Erythroblast (primary cell): Measurements from ENCODE around the gene STARD10.

Source experiments
- GATA1 ChIP-seq: IDR thresholded peaks from 2 replicates; pipeline ENCODE4 v1.6.1; 2011; ENCODE audit warnings: low read depth, mild to moderate bottlenecking, control low read depth, low read length, moderate library complexity
- POLR2A ChIP-seq: IDR thresholded peaks from 2 replicates; pipeline ENCODE4 v1.6.1; 2011; ENCODE audit warnings: mild to moderate bottlenecking, low read length

GRCh38 chr11:72799441-72799840 is 5.6 kb upstream of the STARD10 start:
- TF ChIP-seq POLR2A (no peak), GATA1 (no peak)
